Measurements from ENCODE around the gene NDN.

The NDN gene

GRCh38 chr15:23642413-23643044, 44.6 kb downstream of the NDN start:
- no peak for DNase-seq (ENCODE audit: low read depth)
